Small intestine (tissue), 7 donors: ENCODE results near the gene MRLN. TPM values are rescaled to one million over a fixed set of nuclear protein-coding genes. Genes with fewer than 3 reads are reported as not detected.
"Not testable (repeated sequence)": the region's sequence is repeated elsewhere in the genome, so short reads cannot be mapped to it uniquely, and the experiment has no call there.

ENCODE experiments used
- DNase-seq, 2 donors: peaks; one replicate each; pipeline versions ENCODE4 v3.0.0 to v3.0.0-alpha.2; 2013
- FAIRE-seq: peaks from 2 replicates; lab custom pipeline; 2012; peaks lifted over from hg19 to GRCh38; lab: Jason Lieb, UNC
- H3K27ac ChIP-seq, 3 donors: one replicate each; pipeline ENCODE4 v1.5.1; 2013; ENCODE audit warnings: low read length in 2 of 3, mild to moderate bottlenecking in 2 of 3, control low read depth in 1 of 3, inconsistent platforms in 1 of 3, low read depth in 1 of 3, moderate library complexity in 1 of 3
- H3K27me3 ChIP-seq, 3 donors: one replicate each; pipeline ENCODE4 v1.6.1; 2013; ENCODE audit warnings: low read length in 3 of 3, inconsistent platforms in 1 of 3; ENCODE audit not compliant: control insufficient read depth in 3 of 3, insufficient read depth in 3 of 3
- H3K36me3 ChIP-seq, 3 donors: one replicate each; pipeline ENCODE4 v1.6.1; 2013; ENCODE audit warnings: low read length in 3 of 3, inconsistent platforms in 1 of 3, low read depth in 1 of 3, mild to moderate bottlenecking in 1 of 3, moderate library complexity in 1 of 3; ENCODE audit not compliant: control insufficient read depth in 3 of 3, insufficient read depth in 2 of 3
- H3K4me1 ChIP-seq, 3 donors: one replicate each; pipeline ENCODE4 v1.6.1; 2013; ENCODE audit warnings: low read length in 2 of 3, inconsistent platforms in 1 of 3, low read depth in 1 of 3, mild to moderate bottlenecking in 1 of 3, moderate library complexity in 1 of 3; ENCODE audit not compliant: control insufficient read depth in 3 of 3, insufficient read depth in 2 of 3
- H3K4me3 ChIP-seq, 3 donors: one replicate each; pipeline ENCODE4 v1.5.1; 2013; ENCODE audit warnings: low read length in 3 of 3, control low read depth in 1 of 3, inconsistent platforms in 1 of 3, low read depth in 1 of 3, mild to moderate bottlenecking in 1 of 3, moderate library complexity in 1 of 3
- H3K9me3 ChIP-seq, 2 donors: one replicate each; pipeline ENCODE4 v1.6.1; 2013; ENCODE audit warnings: low read depth in 1 of 2, low read length in 1 of 2; ENCODE audit not compliant: control insufficient read depth in 2 of 2, insufficient read depth in 1 of 2
- WGBS, 3 donors: extraction: QIAGEN DNeasy Blood & Tissue Kit; methylation state at CpG; one replicate each; pipeline ENCODE4 v1.1.7; 2013; 5-methylcytosine and 5-hydroxymethylcytosine counted together
- polyA plus RNA-seq, 4 donors: library from polyadenylated mRNA; stranded (reverse) in 3 of 4; unstranded in 1 of 4; fragments of 200-250 nt in 3 of 4; fragments of 120-200 nt in 1 of 4; gene quantifications; one replicate each; pipeline versions ENCODE4 v1.2.1 to v1.2.3, GENCODE V29; 2013
- donor health status: healthy with polysubstance abuse.
- donor health status: control.
- donor health status: control.
- donor health status: Bipolar disorder and iron deficiency.
- donor health status: healthy.

MRLN gene
- polyA plus RNA-seq, 4 donors, result 0.65 TPM; not detected in 3

DNA sequence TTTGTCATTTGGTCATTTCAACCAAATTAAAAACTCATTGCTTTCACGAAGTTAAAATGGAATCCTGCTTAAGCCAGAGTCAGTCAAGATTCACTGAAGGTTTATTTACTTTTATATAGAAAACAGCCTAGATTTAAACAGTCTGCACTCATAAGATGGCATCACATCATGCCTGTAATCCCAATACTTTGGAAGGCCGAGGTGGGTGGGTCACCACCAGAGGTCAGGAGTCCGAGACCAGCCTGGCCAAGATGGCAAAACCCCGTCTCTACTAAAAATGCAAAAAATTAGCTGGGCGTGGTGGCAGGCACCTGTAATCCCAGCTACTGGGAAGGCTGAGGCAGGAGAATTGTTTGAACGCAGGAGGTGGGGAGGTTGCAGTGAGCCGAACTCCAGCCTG, 33.8 kb upstream of the MRLN start:
- not testable (repeated sequence) for FAIRE-seq, DNase-seq
- WGBS, 3 donors, result 85 to 89% (median 87%) methylated on average over 7 of the region's 7 CpGs

DNA sequence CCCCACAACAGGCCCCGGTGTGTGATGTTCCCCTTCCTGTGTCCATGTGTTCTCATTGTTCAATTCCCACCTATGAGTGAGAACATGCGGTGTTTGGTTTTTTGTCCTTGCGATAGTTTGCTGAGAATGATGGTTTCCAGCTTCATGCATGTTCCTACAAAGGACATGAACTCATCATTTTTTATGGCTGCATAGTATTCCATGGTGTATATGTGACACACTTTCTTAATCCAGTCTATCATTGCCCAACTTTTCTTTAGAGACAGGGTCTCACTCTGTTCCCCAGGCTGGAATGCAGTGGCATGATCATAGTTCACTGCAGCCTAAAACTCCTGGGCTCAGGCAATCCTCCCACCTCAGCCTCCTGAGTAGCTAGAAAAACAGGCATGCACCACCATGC, 32.2 kb upstream of the MRLN start:
- not testable (repeated sequence) for H3K4me1 ChIP-seq, H3K9me3 ChIP-seq, DNase-seq, H3K27ac ChIP-seq, H3K36me3 ChIP-seq, H3K27me3 ChIP-seq, H3K4me3 ChIP-seq, FAIRE-seq
- WGBS, 3 donors, result 100% methylated on average over 2 of the region's 3 CpGs

More for the DNA sequence above, 33.8 kb upstream of the MRLN start:
- not testable (repeated sequence) for H3K4me1 ChIP-seq, H3K36me3 ChIP-seq, H3K9me3 ChIP-seq, H3K27me3 ChIP-seq, H3K4me3 ChIP-seq, H3K27ac ChIP-seq

DNA sequence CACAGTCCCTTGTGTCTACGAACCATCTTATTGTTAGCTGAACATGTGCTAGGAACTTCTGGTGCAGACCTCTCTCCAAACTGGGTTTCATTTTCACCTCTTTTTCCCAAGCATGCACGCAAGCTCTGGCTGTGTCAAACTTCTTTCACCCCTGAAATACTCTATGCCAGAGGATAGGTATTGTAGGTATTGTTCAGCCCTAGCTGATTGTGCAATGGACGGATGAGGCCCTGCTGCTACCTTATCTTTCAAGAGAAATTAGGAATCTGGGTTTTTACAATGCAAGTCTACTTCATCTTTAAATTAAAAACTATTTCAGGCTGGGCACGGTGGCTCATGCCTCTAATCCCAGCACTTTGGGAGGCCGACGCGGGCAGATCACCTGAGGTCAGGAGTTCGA, 28.3 kb upstream of the MRLN start:
- no peak overlapping the region for H3K27ac ChIP-seq
- H3K4me1 ChIP-seq, result no peaks in the 10 kb centered on the region
- no peaks in the 10 kb centered on the region for H3K27me3 ChIP-seq
- no peak for DNase-seq
- no peaks in the 10 kb centered on the region for H3K36me3 ChIP-seq
- FAIRE-seq, result no peak
- H3K9me3 ChIP-seq, result peaks cover 0 to 9% of the 10 kb centered on the region in 2 donors
- WGBS, 3 donors, result 89 to 91% (median 90%) methylated on average over 7 to 8 of the region's 8 CpGs
- no peak overlapping the region for H3K4me3 ChIP-seq

DNA sequence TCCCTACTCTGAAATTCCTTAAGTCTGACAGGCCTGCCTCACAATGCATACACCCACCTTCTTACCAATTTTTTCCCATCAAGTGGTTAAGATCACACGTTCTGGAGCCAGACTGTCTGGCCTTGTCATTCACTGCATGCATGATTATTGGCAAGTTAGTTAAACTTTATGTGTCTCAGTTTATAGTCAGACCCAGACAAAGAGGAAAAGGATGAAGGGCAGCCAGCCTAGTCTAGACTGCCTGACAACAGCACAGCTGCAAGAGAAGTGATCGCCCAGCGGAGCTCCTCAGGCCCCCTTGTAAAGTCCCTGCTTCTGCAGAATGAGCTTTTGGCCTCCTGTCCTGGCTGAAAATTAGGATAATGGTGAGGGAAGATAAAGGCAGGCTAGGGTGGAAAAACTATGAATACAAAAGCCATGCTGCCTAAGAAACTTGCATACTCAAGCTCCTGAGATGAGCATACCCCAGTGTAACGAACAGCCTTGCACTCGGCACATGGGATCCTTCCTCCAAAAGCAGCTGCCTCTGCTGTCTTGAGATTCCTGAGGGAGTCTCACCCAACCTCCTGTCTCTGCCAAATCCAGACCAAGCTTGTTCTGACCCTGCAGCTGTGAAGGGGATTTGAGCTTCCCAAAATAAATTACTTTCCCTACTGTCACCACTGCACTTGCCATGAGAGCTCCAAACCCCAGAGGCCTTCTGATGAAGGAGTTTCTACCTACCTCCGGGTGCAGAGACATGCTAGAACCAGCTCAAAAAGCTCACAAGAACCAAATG, 26.7 kb upstream of the MRLN start:
- Histone ChIP-seq H3K9me3 (peaks cover 0 to 12% of the 10 kb centered on the region in 2 donors), H3K36me3 (no peaks in the 10 kb centered on the region), H3K27ac (no peak overlapping the region), H3K4me1 (no peaks in the 10 kb centered on the region), H3K27me3 (no peaks in the 10 kb centered on the region), H3K4me3 (no peak overlapping the region)
- FAIRE-seq, result no peak
- WGBS, 3 donors, result 73 to 80% (median 80%) methylated on average over 6 of the region's 6 CpGs
- DNase-seq, result no peak

DNA sequence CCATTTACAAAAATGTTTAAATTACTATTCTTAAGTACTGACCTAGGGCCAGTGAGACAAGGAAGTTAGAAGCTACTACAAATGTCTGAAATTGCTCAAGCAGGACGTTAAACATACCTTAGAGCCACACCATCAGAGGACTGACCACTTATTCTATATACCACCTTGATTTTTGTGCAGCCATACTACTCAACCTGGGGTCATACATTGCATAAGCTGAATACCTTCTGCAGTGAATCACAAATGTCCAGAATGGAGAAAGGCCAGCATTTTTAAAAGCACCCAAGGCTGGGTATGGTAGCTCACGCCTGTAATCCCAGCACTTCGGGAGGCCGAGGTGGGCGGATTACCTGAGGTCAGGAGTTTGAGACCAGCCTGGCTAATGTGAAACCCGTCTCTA, 21.2 kb upstream of the MRLN start:
- WGBS, 3 donors, result 90 to 93% (median 93%) methylated on average over 6 of the region's 6 CpGs
- no peaks in the 10 kb centered on the region for H3K36me3 ChIP-seq
- no peak overlapping the region for H3K4me3 ChIP-seq
- no peaks in the 10 kb centered on the region for H3K4me1 ChIP-seq
- no peaks in the 10 kb centered on the region for H3K27me3 ChIP-seq
- no peak for FAIRE-seq
- no peak overlapping the region for H3K27ac ChIP-seq
- H3K9me3 ChIP-seq, result peaks cover 0 to 27% of the 10 kb centered on the region in 2 donors
- no peak for DNase-seq

DNA sequence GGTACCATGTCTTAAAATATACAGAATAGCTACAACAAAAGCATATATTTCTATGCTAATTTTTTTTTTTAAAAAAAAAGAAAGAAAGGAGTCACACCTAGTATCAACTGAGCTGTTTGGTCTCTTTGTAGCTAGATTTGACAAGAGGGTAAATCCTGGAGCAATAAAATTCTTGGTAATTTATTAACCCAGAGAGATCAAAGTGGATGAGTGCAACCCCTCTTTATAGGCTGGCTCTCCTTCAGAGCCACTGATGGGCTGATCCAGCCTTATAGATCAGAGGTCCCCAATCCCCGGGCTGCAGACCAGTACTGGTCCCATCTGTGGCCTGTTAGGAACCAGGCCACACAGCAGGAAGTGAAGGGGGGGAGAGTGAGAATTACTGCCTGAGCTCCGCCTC, 19.8 kb upstream of the MRLN start:
- Histone ChIP-seq H3K9me3 (peaks cover 0 to 27% of the 10 kb centered on the region in 2 donors), H3K36me3 (no peaks in the 10 kb centered on the region), H3K27ac (no peak overlapping the region), H3K4me1 (no peaks in the 10 kb centered on the region), H3K4me3 (no peak overlapping the region), H3K27me3 (no peaks in the 10 kb centered on the region)
- DNase-seq (peak in 1 of 2 donors; percentile 18), FAIRE-seq (no peak)
- WGBS, 3 donors, result 49 to 77% (median 62%) methylated on average over 2 of the region's 2 CpGs

DNA sequence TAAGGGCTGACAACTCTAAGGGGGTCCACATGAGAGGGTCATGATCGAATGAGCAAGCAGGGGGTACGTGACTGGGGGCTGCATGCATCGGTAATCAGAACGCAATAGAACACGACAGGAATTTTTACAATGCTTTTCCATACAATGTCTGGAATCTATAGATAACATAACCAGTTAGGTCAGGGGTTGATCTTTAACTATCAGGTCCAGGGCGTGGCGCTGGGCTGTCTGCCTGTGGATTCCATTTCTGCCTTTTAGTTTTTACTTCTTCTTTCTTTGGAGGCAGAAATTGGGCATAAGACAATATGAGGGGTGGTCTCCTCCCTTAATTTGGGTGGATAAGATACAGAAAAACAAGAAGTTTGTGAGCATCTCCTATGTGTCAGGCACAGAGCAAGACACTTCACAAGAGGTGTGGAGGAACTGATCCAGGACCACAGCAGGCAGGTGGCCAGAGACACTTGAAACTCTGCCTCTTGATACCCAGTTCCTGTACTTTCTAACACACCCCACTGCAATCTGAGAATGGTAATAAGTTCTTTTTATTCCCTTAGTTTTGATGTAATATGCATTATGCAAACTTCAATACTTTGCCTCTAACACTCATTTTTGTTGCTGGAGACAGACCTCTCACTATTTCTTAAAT, 18.0 kb upstream of the MRLN start:
- H3K27ac ChIP-seq, result no peak overlapping the region
- no peak overlapping the region for H3K4me3 ChIP-seq
- H3K36me3 ChIP-seq, result no peaks in the 10 kb centered on the region
- H3K9me3 ChIP-seq, result peaks cover 0 to 20% of the 10 kb centered on the region in 2 donors
- FAIRE-seq (no peak), DNase-seq (peak in 1 of 2 donors; percentile 34)
- H3K4me1 ChIP-seq, result no peaks in the 10 kb centered on the region
- 44 to 76% (median 48%) methylated on average over 7 of the region's 7 CpGs for WGBS, 3 donors
- no peaks in the 10 kb centered on the region for H3K27me3 ChIP-seq

DNA sequence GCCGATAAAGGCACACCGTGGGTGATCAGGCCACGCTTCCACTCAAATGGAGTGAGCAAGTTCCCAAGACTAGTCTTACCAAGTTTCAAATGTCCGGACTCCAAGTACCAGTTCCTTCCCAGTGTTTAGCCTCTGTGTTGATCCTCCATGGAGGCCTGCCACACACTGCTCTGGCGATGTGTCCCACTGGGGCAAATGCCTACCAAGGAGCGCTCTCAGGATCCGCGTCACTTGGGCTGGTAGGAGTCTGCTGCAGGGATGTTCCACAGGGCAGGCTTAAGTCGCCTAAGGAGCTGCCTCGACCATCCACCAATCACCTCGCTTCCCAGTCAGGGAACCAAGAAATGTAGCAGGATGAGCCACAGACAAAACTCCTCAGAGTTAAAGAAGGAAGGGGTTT, 17.4 kb upstream of the MRLN start:
- FAIRE-seq, result no peak

More for the DNA sequence above, 17.4 kb upstream of the MRLN start:
- no peaks in the 10 kb centered on the region for H3K36me3 ChIP-seq
- H3K27me3 ChIP-seq, result no peaks in the 10 kb centered on the region
- peaks cover 0 to 18% of the 10 kb centered on the region in 2 donors for H3K9me3 ChIP-seq
- H3K4me1 ChIP-seq, result no peaks in the 10 kb centered on the region
- H3K27ac ChIP-seq, result no peak overlapping the region
- no peak for DNase-seq
- WGBS, 3 donors, result 92 to 98% (median 95%) methylated on average over 11 of the region's 11 CpGs
- no peak overlapping the region for H3K4me3 ChIP-seq
